K562 (cell line): ENCODE results near the gene NADK. TPM values are rescaled to one million over a fixed set of nuclear protein-coding genes. Genes with fewer than 3 reads are reported as not detected.

Experiments used
- ATF3 ChIP-seq, 2 experiments: fragments of 450-650 bp in 1 of 2; sonication (generic) in 1 of 2; formaldehyde crosslinking in 1 of 2; IDR thresholded peaks in 1 of 2; conservative IDR thresholded peaks in 1 of 2; 2 replicates each; pipeline versions ENCODE4 v1.6.1 to v1.8.1; 2016 to 2023; ENCODE audit warnings: mild to moderate bottlenecking in 2 of 2, moderate library complexity in 2 of 2, inconsistent platforms in 1 of 2, missing genetic modification reagents in 1 of 2
- CTCFL ChIP-seq: IDR thresholded peaks from 2 replicates; pipeline ENCODE4 v1.6.1; 2011; ENCODE audit warnings: borderline replicate concordance, low read depth, mild to moderate bottlenecking, moderate library complexity, low read length; ENCODE audit not compliant: insufficient read depth, poor library complexity, severe bottlenecking
- HEY1 ChIP-seq: fragments of 250-450 bp; sonication (Bioruptor Pico); IDR thresholded peaks from 2 replicates; pipeline ENCODE4 v1.5.0; 2020; ENCODE audit warnings: mild to moderate bottlenecking, moderate library complexity, borderline replicate concordance
- IRF1 ChIP-seq: sonication (generic); formaldehyde crosslinking; IDR thresholded peaks from 2 replicates; pipeline ENCODE4 v1.8.0; 2022; ENCODE audit warnings: missing genetic modification reagents, mild to moderate bottlenecking, borderline replicate concordance
- KHSRP ChIP-seq: fragments of 450-650 bp; IDR thresholded peaks from 2 replicates; pipeline ENCODE4 v1.6.1; 2017
- KLF10 ChIP-seq: fragments of 250-450 bp; sonication (Bioruptor Pico); IDR thresholded peaks from 2 replicates; pipeline ENCODE4 v1.6.1; 2021; ENCODE audit warnings: matching md5 sums
- TBL1XR1 ChIP-seq, 2 experiments: IDR thresholded peaks; 2 replicates each; pipeline ENCODE4 v1.6.1; 2012; ENCODE audit warnings: improper control_type of control experiment in 2 of 2, low read length in 2 of 2, mild to moderate bottlenecking in 1 of 2
- THRAP3 ChIP-seq: fragments of 450-650 bp; IDR thresholded peaks from 2 replicates; pipeline ENCODE4 v1.6.1; 2016; ENCODE audit warnings: mild to moderate bottlenecking, inconsistent platforms, borderline replicate concordance
- ZBTB33 ChIP-seq: sonication (generic); formaldehyde crosslinking; IDR thresholded peaks from 2 replicates; pipeline ENCODE4 v1.8.1; 2023; ENCODE audit warnings: mild to moderate bottlenecking, missing genetic modification reagents
- ZBTB49 ChIP-seq: sonication (generic); formaldehyde crosslinking; IDR thresholded peaks from 2 replicates; pipeline ENCODE4 v1.8.0; 2022; ENCODE audit warnings: missing genetic modification reagents, mild to moderate bottlenecking, borderline replicate concordance
- ZNF639 ChIP-seq, 2 experiments: fragments of 200-800 bp in 1 of 2; sonication (Bioruptor generic) in 1 of 2; sonication (generic) in 1 of 2; formaldehyde crosslinking in 1 of 2; IDR thresholded peaks in 1 of 2; conservative IDR thresholded peaks in 1 of 2; 2 replicates each; pipeline versions ENCODE4 v1.5.0 to v1.6.1; 2016 to 2020; ENCODE audit warnings: missing compliant biosample characterization in 1 of 2, missing genetic modification characterization in 1 of 2, missing genetic modification reagents in 1 of 2
- ZNF644 ChIP-seq: fragments of 200-800 bp; sonication (Bioruptor generic); IDR thresholded peaks from 2 replicates; pipeline ENCODE4 v1.6.1; 2016; ENCODE audit warnings: low read depth, missing genetic modification characterization, missing compliant biosample characterization
- ZNF766 ChIP-seq: fragments of 200-800 bp; sonication (Bioruptor generic); conservative IDR thresholded peaks from 2 replicates; pipeline ENCODE4 v1.6.1; 2016; ENCODE audit warnings: missing genetic modification characterization, missing compliant biosample characterization
- polyA plus RNA-seq, 8 experiments: library from polyadenylated mRNA; depleted of rRNA in 4 of 8; stranded (reverse) in 5 of 8; unstranded in 3 of 8; fragments of >200 nt; fragmentation: Nextera tagmentation in 2 of 8; fragmentation: Illumina TruSeq in 1 of 8; extraction: Ambion mirVana in 2 of 8; extraction: Trizol in 1 of 8; gene quantifications; 2 replicates each; pipeline versions ENCODE4 v1.2.1 to v1.2.3, GENCODE V29; 2011 to 2014; ENCODE audit warnings: inconsistent platforms in 1 of 8, missing spikeins in 1 of 8
- total RNA-seq, 7 experiments: library from RNA; depleted of rRNA in 6 of 7; stranded (reverse); fragments of >200 nt in 6 of 7; fragmentation: Illumina TruSeq in 2 of 7; extraction: Trizol in 2 of 7; gene quantifications; 2 replicates each; pipeline versions ENCODE4 v1.2.1 to v1.2.3, GENCODE V29; 2011 to 2021; ENCODE audit warnings: low replicate concordance in 1 of 7

The NADK gene
- total and polyA plus RNA-seq, 9 of the 15 experiments (the other 6 are each of a cell fraction or from before 2014, with no cell fraction given) = 1.5 to 135 (median 75.1) TPM

- TF ChIP-seq IRF1 (CRISPR knock-in tag) = no peak
- no peak for TF ChIP-seq TBL1XR1 (IDR thresholded peaks at IDR 0.05; ENCODE audit: low read length in 2 of 2)
- no peak for TF ChIP-seq HEY1 (CRISPR knock-in tag)
- no peak for TF ChIP-seq CTCFL
- TF ChIP-seq ZNF644 (tag) = no peak
- TF ChIP-seq KHSRP = no peak
- TF ChIP-seq ATF3 (IDR thresholded peaks at IDR 0.05) = no peak
- TF ChIP-seq ATF3 (CRISPR knock-in tag; conservative IDR thresholded peaks at IDR 0.05) = no peak
- TF ChIP-seq THRAP3 = no peak
- TF ChIP-seq ZNF639 (CRISPR knock-in tag; conservative IDR thresholded peaks at IDR 0.05 in 1 of 2, IDR thresholded peaks at IDR 0.05 in 1 of 2) = no peak
- no peak for TF ChIP-seq KLF10 (CRISPR knock-in tag)
- no peak for TF ChIP-seq ZBTB49 (CRISPR knock-in tag)
- no peak for TF ChIP-seq ZBTB33 (CRISPR knock-in tag)
- no peak for TF ChIP-seq ZNF766
Measured at GRCh38 chr1:1804301-1804700, 26.0 kb upstream of the NADK start (continued).
